SHP77 treated with DMSO at 0.1 percent for 48 hours (cell line): ENCODE data around the gene WTIP.
"Not testable (repeated sequence)": the region's sequence is repeated elsewhere in the genome, so short reads cannot be mapped to it uniquely, and the experiment has no call there.

Source experiments
- DNase-seq: peaks from one replicate; lab custom pipeline; 2025; lab: John Stamatoyannopoulos, UW

The WTIP gene

DNA sequence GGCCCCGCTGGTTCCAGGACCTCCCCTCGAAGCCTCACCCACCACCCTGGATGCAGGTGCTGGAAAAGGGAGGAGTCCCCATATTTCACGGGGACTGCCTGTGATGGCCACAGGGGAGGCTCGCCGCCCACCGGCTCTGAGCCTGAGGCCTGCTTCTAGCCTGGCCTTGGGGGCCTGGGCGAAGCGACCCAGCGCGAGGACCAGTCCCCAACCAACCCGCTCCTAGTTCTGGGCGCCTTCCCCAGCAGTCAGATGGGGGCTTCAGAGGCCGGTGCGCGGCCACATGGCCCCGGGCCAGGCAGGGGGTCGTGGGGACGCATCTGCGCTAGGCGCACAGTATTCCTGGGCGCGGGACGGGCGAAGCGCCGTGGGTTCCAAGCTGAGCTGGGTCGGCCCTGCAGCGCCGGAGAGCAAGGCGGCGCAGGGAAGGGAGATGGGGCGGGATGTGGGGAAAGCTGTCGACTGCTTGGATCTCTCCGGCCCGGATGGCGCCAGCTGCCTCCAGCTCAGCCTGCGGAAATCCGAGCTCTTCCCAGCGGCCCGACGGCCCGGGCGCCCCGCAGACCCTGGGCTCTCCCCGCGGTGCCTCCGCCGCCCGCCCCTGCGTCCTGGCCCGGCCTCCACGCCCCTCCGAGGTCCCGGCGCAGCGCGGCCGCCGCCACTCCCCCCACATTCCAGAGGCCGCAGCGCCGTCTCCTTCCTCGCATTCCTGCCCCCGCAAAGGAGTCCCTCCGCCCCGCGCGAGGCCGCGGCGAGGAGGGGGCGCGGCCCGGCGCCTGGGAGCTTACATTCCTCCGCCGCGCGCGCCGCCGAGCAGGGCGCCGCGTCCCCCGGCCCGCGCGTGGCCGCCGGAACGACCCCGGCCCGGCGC lies at the start of gene WTIP:
Gene WTIP, plus strand, starts transcription at position 788 of the 871 bp plus-strand sequence. CDS start 217 bp downstream, outside the sequence.
- no peak for DNase-seq

GRCh38 chr19:34432797-34433196 lies 48.8 kb upstream of the WTIP start:
- DNase-seq: no peak

DNA sequence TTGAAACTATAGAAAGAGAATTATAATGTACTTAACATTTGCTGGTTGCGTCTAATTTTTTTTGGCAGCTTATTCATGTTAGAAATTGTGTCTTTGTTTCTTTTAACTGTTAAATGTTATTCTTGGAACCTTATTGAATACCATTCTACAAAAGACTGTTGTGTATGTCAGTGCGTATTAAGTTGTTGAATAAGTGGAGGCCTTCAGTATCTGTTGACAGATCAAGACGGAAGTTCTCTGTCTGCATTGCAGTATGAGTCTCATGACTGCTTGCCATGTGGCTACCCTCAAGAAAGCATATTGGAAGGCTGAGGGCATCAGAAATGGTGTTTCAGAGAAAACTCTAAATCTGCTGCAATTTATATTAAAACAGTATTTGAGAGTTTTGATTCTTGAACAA lies 44.8 kb upstream of the WTIP start:
- DNase-seq: no peak

DNA sequence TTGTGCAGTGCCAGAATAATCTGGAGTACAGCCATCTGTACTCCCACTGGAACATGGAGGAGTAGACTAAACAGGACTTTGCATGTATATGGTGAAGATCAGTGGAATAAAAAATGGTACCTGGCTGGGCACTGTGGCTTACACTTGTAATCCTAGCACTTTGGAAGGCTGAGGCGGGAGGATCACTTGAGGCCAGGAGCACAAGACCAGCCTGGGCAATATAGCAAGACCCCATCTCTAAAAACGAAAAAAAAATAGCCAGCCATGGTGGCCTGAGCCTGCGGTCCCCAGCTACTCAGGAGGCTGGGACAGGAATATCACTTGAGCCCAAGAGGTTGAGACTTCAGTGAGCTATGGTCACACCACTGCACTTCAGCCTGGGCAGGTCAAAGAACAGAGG lies 33.4 kb upstream of the WTIP start:
- no peak for DNase-seq

GRCh38 chr19:34452723-34453122 lies 28.8 kb upstream of the WTIP start:
- no peak for DNase-seq

- DNase-seq: no peak
Observed at GRCh38 chr19:34454091-34454490, 27.5 kb upstream of the WTIP start.

- no peak for DNase-seq
Observed at GRCh38 chr19:34454685-34455084, 26.9 kb upstream of the WTIP start.

- DNase-seq: not testable (repeated sequence)
Observed at GRCh38 chr19:34455783-34456480, 25.6 kb upstream of the WTIP start.

- no peak for DNase-seq
Observed at GRCh38 chr19:34457446-34457845, 24.1 kb upstream of the WTIP start.

DNA sequence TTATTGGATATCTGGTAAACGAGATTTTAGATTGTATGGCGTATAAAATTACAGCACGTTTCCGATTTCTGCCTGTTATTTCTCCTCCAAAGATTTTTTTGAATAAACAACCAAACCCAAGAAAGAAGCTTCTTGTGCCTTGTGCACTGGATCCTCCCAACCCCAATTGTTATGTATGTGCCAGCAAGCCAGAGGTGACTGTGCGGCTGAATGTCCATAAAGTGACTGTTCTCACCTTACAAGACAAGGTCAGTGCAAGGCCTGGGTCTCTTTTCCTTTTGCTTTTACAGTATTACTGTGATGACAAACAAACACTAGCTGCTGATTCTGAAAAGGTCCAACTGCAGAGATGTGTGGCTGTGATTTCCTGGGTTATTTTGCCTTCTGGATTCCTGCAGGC lies 22.9 kb upstream of the WTIP start:
- no peak for DNase-seq

- DNase-seq: no peak
Observed at GRCh38 chr19:34459614-34460013, 21.9 kb upstream of the WTIP start.

- no peak for DNase-seq
Observed at GRCh38 chr19:34461375-34462100, 20.0 kb upstream of the WTIP start.

DNA sequence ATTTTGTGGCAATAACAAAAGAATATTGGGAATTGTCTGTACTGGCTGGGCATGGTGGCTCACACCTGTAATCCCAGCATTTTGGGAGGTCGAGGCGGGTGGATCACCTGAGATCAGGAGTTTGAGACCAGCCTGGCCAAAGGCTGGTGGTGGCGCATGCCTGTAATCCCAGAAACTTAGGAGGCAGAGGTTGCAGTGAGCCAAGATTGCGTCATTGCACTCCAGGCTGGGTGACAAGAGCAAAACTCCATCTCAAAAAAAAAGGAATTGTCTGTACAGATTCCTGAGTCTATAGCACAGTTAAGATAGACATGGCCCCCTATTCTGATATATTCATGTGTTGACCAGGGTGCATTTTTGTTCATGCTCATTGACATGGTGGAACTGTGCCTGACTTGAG lies 16.8 kb upstream of the WTIP start:
- not testable (repeated sequence) for DNase-seq

DNA sequence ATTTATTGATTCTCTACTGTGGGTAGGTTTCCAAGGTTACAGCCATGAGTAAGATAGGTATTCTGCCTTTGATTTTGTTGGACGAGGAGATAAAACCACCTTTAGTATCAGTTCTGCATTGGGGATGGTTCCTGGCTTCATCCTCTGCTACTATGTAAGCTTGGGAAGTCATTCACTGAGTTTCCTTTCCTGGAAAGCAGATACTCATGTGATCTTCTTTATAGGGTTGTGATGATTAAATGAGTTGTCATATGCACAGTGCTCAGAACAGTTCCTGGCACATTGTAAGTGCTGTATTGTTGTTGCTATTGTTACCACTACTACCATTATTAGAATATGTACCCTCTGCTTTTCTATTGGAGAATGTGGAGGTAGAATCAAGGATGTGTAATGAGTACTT lies 13.1 kb upstream of the WTIP start:
- no peak for DNase-seq

DNA sequence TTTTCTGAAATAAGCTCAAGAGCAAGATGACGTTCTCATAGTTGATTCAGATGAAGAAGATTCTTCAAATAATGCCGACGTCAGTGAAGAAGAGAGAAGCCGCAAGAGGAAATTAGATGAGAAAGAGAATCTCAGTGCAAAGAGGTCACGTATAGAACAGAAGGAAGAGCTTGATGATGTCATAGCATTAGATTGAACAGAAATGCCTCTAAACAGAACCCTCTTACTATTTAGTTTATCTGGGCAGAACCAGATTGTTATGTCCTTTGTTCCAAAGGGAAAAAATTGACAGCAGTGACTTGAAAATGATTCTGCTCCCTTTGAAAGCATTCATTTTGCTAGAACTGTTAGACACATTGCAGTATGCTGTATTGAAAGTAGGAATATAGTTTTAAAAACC lies 12.5 kb upstream of the WTIP start:
- not testable (repeated sequence) for DNase-seq

- DNase-seq: no peak
Observed at GRCh38 chr19:34471906-34472700, 9.5 kb upstream of the WTIP start.

GRCh38 chr19:34474233-34474989 lies 7.1 kb upstream of the WTIP start:
- no peak for DNase-seq

- DNase-seq: no peak
Observed at GRCh38 chr19:34475026-34475974, 6.3 kb upstream of the WTIP start.

GRCh38 chr19:34475975-34476594 lies 5.5 kb upstream of the WTIP start:
- DNase-seq: no peak
